ENCODE results near the gene PNPO. TPM values are rescaled to one million over a fixed set of nuclear protein-coding genes. Genes with fewer than 3 reads are reported as not detected.

PNPO gene
- total and polyA plus RNA-seq, 2 experiments from 2014 or later = 12.2 to 17.0 TPM

- Histone ChIP-seq H3K9me2 (replicated peaks; ENCODE audit: insufficient read depth) (no peaks in the 10 kb centered on the region), H2AFZ (no peak overlapping the region), H3K4me3 (no peak overlapping the region), H3K27ac (no peak overlapping the region), H3K36me3 (replicated peaks; ENCODE audit: insufficient read depth, low read depth) (no peaks in the 10 kb centered on the region), H4K20me1 (ENCODE audit: insufficient read depth, poor library complexity, severe bottlenecking) (no peaks in the 10 kb centered on the region), H3K9me3 (ENCODE audit: low read depth) (no peaks in the 10 kb centered on the region), H3K4me1 (ENCODE audit: insufficient read depth) (peaks cover 8% of the 10 kb centered on the region), H3K79me2 (no peaks in the 10 kb centered on the region), H3K4me2 (no peak overlapping the region), H3K27me3 (no peaks in the 10 kb centered on the region)
- 92% methylated on average over 9 of the region's 9 CpGs for WGBS (ENCODE audit: low lambda C conversion rate, missing lambda C conversion rate)
- DNase-seq (ENCODE audit: low spot score) = no peak
- TF ChIP-seq, protein P1, sequence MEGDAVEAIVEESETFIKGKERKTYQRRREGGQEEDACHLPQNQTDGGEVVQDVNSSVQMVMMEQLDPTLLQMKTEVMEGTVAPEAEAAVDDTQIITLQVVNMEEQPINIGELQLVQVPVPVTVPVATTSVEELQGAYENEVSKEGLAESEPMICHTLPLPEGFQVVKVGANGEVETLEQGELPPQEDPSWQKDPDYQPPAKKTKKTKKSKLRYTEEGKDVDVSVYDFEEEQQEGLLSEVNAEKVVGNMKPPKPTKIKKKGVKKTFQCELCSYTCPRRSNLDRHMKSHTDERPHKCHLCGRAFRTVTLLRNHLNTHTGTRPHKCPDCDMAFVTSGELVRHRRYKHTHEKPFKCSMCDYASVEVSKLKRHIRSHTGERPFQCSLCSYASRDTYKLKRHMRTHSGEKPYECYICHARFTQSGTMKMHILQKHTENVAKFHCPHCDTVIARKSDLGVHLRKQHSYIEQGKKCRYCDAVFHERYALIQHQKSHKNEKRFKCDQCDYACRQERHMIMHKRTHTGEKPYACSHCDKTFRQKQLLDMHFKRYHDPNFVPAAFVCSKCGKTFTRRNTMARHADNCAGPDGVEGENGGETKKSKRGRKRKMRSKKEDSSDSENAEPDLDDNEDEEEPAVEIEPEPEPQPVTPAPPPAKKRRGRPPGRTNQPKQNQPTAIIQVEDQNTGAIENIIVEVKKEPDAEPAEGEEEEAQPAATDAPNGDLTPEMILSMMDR (IDR thresholded peaks at IDR 0.05; ENCODE audit: poor library complexity) = no peak
- TF ChIP-seq EZH2phosphoT487 (IDR thresholded peaks at IDR 0.05; ENCODE audit: low read depth, severe bottlenecking, unreplicated experiment) (no peak), EZH2 (IDR thresholded peaks at IDR 0.05; ENCODE audit: borderline replicate concordance) (no peak)
Measured at GRCh38 chr17:47982645-47983390, 41.4 kb downstream of the PNPO start.

DNA sequence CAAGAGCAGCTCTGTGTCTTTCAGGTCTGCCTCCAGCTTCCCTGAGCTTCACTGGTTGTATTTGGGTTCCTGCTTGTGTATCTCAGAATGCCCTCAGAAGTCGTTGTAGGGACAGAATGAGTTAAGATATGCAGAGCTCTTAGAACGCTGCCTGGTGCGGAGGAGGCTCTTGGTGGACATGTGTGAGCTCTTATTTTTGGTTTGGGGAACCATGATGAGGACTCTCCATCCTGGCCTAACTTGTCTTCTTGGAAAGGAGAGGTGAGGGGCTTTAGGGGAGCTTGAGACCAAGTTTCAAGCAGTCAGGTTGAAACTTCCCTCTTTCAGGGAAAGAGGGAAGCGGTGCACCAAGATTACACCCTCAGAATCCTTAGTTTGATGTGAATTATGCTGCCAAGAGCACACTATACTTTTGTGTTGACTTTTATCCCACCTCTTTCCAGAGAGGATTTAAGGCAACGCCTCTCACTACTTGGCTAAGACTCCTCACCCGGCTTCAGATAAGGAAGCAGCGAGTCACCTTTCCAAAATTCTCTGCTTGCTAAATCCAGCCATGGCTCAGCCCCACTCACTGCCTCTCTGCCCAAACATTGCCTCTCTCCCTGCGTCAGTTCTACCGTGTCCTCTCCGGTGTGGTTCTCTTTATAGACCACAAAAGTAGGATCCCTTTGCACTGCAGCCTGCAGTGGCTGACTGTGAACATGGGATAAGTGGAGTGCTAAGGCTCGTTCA lies 42.3 kb downstream of the PNPO start:
- Histone ChIP-seq H3K27ac (no peak overlapping the region), H3K79me2 (no peaks in the 10 kb centered on the region), H2AFZ (no peak overlapping the region), H4K20me1 (ENCODE audit: insufficient read depth, poor library complexity, severe bottlenecking) (no peaks in the 10 kb centered on the region), H3K9me2 (replicated peaks; ENCODE audit: insufficient read depth) (no peaks in the 10 kb centered on the region), H3K4me3 (no peak overlapping the region), H3K4me2 (no peak overlapping the region), H3K27me3 (no peaks in the 10 kb centered on the region), H3K9me3 (ENCODE audit: low read depth) (no peaks in the 10 kb centered on the region), H3K4me1 (ENCODE audit: insufficient read depth) (peaks cover 9% of the 10 kb centered on the region), H3K36me3 (replicated peaks; ENCODE audit: insufficient read depth, low read depth) (no peaks in the 10 kb centered on the region)
- no peak for DNase-seq (ENCODE audit: low spot score)
- WGBS (ENCODE audit: low lambda C conversion rate, missing lambda C conversion rate) = 80% methylated on average over 11 of the region's 11 CpGs
- TF ChIP-seq EZH2phosphoT487 (IDR thresholded peaks at IDR 0.05; ENCODE audit: low read depth, severe bottlenecking, unreplicated experiment) (no peak), EZH2 (IDR thresholded peaks at IDR 0.05; ENCODE audit: borderline replicate concordance) (no peak)
- TF ChIP-seq, protein P1 (IDR thresholded peaks at IDR 0.05; ENCODE audit: poor library complexity) = no peak

DNA sequence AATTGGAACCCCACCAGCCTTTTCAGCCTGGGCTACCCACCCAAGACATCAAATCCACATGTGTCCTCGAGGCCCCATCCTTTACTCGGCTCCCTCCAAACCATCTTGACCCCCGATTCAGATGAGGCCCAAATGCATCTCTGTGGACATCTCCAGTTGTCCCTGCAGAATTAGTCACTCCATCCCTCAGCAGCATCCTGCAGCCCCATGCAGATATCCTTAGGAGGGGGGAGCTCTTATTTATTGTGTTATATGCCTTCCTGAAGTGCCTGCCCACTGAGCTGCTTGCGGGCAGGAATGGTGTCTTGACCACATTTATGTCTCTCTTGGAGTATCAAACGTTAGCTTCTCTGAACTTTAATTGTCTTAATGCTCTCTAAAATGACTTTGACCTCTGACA lies 45.1 kb downstream of the PNPO start:
- no peak overlapping the region for H3K27ac ChIP-seq
- no peaks in the 10 kb centered on the region for H3K9me3 ChIP-seq (ENCODE audit: low read depth)
- no peaks in the 10 kb centered on the region for H3K9me2 ChIP-seq (replicated peaks; ENCODE audit: insufficient read depth)
- no peaks in the 10 kb centered on the region for H3K79me2 ChIP-seq
- H4K20me1 ChIP-seq (ENCODE audit: insufficient read depth, poor library complexity, severe bottlenecking) = no peaks in the 10 kb centered on the region
- H3K4me1 ChIP-seq (ENCODE audit: insufficient read depth) = peaks cover 9% of the 10 kb centered on the region
- H3K4me3 ChIP-seq = no peak overlapping the region
- H3K4me2 ChIP-seq = no peak overlapping the region
- H2AFZ ChIP-seq = no peak overlapping the region
- H3K36me3 ChIP-seq (replicated peaks; ENCODE audit: insufficient read depth, low read depth) = no peaks in the 10 kb centered on the region
- TF ChIP-seq, protein P1 (IDR thresholded peaks at IDR 0.05; ENCODE audit: poor library complexity) = no peak
- TF ChIP-seq EZH2 (IDR thresholded peaks at IDR 0.05; ENCODE audit: borderline replicate concordance) = no peak
- H3K27me3 ChIP-seq = no peaks in the 10 kb centered on the region
- 85% methylated on average over 5 of the region's 5 CpGs for WGBS (ENCODE audit: low lambda C conversion rate, missing lambda C conversion rate)
- DNase-seq (ENCODE audit: low spot score) = no peak

All from hepatocyte (in vitro differentiated cells).